ES-I3 (cell line): Measurements from ENCODE around the gene IGFBP5.

Experiments
- H3K36me3 ChIP-seq: 2 replicates; pipeline ENCODE4 v1.6.1; 2013; ENCODE audit warnings: mild to moderate bottlenecking, low read length, control low read depth, moderate library complexity; ENCODE audit not compliant: insufficient read depth
- H3K4me1 ChIP-seq: 2 replicates; pipeline ENCODE4 v1.6.1; 2013; ENCODE audit warnings: mild to moderate bottlenecking, control low read depth, low read length; ENCODE audit not compliant: insufficient read depth
- H3K9ac ChIP-seq: 2 replicates; pipeline ENCODE4 v1.6.1; 2013; ENCODE audit warnings: low read depth, mild to moderate bottlenecking, low read length, moderate library complexity
- H3K9me3 ChIP-seq: 2 replicates; pipeline ENCODE4 v1.6.1; 2013; ENCODE audit warnings: mild to moderate bottlenecking, low read length, moderate library complexity; ENCODE audit not compliant: control insufficient read depth, insufficient read depth

IGFBP5 gene

GRCh38 chr2:216626168-216626874, 69.0 kb downstream of the IGFBP5 start:
- no peaks in the 10 kb centered on the region for H3K36me3 ChIP-seq
- H3K9me3 ChIP-seq = no peaks in the 10 kb centered on the region
- H3K9ac ChIP-seq = no peak overlapping the region
- peaks cover 6% of the 10 kb centered on the region for H3K4me1 ChIP-seq

GRCh38 chr2:216624251-216624650, 71.1 kb downstream of the IGFBP5 start:
- Histone ChIP-seq H3K9me3 (no peaks in the 10 kb centered on the region), H3K9ac (no peak overlapping the region), H3K36me3 (no peaks in the 10 kb centered on the region), H3K4me1 (peaks cover 9% of the 10 kb centered on the region)

GRCh38 chr2:216622526-216622925, 72.8 kb downstream of the IGFBP5 start:
- no peaks in the 10 kb centered on the region for H3K9me3 ChIP-seq

More at GRCh38 chr2:216622526-216622925, 72.8 kb downstream of the IGFBP5 start:
- Histone ChIP-seq H3K9ac (no peak overlapping the region), H3K36me3 (no peaks in the 10 kb centered on the region), H3K4me1 (peaks cover 18% of the 10 kb centered on the region)
